SU-DHL-6 (cell line): ENCODE results near the gene CTNNBIP1.

ENCODE experiments used
- H2AFZ ChIP-seq: fragments of 200-600 bp; sonication (generic); 2 replicates; pipeline ENCODE4 v1.6.1; 2014; ENCODE audit warnings: low read depth, mild to moderate bottlenecking, moderate library complexity, mixed read lengths, antibody characterized with exemption, low read length; ENCODE audit not compliant: severe bottlenecking
- H3F3A ChIP-seq: fragments of 200-600 bp; shearing (Covaris generic); 2 replicates; pipeline ENCODE4 v1.6.0; 2016; ENCODE audit warnings: antibody characterized with exemption, mild to moderate bottlenecking; ENCODE audit not compliant: insufficient read depth
- H3K27ac ChIP-seq: fragments of 200-600 bp; sonication (generic); 2 replicates; pipeline ENCODE4 v1.5.1; 2016; ENCODE audit warnings: low read depth, mild to moderate bottlenecking, low read length, moderate library complexity, mixed read lengths
- H3K27me3 ChIP-seq: fragments of 200-600 bp; sonication (generic), shearing (Covaris generic); 2 replicates; pipeline ENCODE4 v1.6.0; 2014; ENCODE audit warnings: mild to moderate bottlenecking, low read length
- H3K36me3 ChIP-seq: fragments of 200-600 bp; sonication (generic); 2 replicates; pipeline ENCODE4 v1.6.1; 2014; ENCODE audit warnings: mild to moderate bottlenecking, low read length, mixed read lengths
- H3K4me2 ChIP-seq: fragments of 300-600, 200-600 bp; shearing (Covaris generic), sonication (generic); 2 replicates; pipeline ENCODE4 v1.6.0; 2014; ENCODE audit warnings: low read length, low read depth, mild to moderate bottlenecking; ENCODE audit not compliant: poor library complexity, severe bottlenecking
- H3K4me3 ChIP-seq: fragments of 200-600 bp; sonication (generic); 2 replicates; pipeline ENCODE4 v1.5.1; 2014; ENCODE audit warnings: antibody characterized with exemption, low read length, mild to moderate bottlenecking, mixed read lengths; ENCODE audit not compliant: insufficient read depth, poor library complexity, severe bottlenecking
- H3K79me2 ChIP-seq: fragments of 200-600 bp; sonication (generic); 2 replicates; pipeline ENCODE4 v1.6.1; 2014; ENCODE audit warnings: mild to moderate bottlenecking, low read length, moderate library complexity; ENCODE audit not compliant: insufficient read depth
- H3K9ac ChIP-seq: fragments of 200-600 bp; sonication (generic); 2 replicates; pipeline ENCODE4 v1.7.0; 2014; ENCODE audit warnings: mild to moderate bottlenecking, low read length
- H3K9me2 ChIP-seq: fragments of 200-600 bp; sonication (generic); replicated peaks from 2 replicates; pipeline ENCODE4 v1.6.1; 2014; ENCODE audit warnings: low read length; ENCODE audit not compliant: insufficient read depth
- H3K9me3 ChIP-seq: fragments of 200-600 bp; sonication (generic); 2 replicates; pipeline ENCODE4 v1.6.1; 2014; ENCODE audit warnings: low read length, mixed read lengths; ENCODE audit not compliant: insufficient read depth
- H4K20me1 ChIP-seq: fragments of 200-600 bp; sonication (generic); 2 replicates; pipeline ENCODE4 v1.6.1; 2014; ENCODE audit warnings: low read depth, mild to moderate bottlenecking, antibody characterized with exemption, low read length, moderate library complexity, mixed read lengths
- EZH2phosphoT487 ChIP-seq: fragments of 200-600 bp; sonication (generic), shearing (Covaris generic); conservative IDR thresholded peaks from 2 replicates; pipeline ENCODE4 v1.6.1; 2018; ENCODE audit warnings: mild to moderate bottlenecking, antibody characterized with exemption, low read length, moderate library complexity, mixed read lengths
- TF ChIP-seq, protein P1 (sequence below): fragments of 200-600 bp; sonication (generic); IDR thresholded peaks from one replicate; pipeline ENCODE4 v1.5.1; 2017; ENCODE audit warnings: antibody characterized with exemption, mild to moderate bottlenecking, low read length, moderate library complexity; ENCODE audit not compliant: insufficient read depth, poor library complexity, severe bottlenecking

The CTNNBIP1 gene

DNA sequence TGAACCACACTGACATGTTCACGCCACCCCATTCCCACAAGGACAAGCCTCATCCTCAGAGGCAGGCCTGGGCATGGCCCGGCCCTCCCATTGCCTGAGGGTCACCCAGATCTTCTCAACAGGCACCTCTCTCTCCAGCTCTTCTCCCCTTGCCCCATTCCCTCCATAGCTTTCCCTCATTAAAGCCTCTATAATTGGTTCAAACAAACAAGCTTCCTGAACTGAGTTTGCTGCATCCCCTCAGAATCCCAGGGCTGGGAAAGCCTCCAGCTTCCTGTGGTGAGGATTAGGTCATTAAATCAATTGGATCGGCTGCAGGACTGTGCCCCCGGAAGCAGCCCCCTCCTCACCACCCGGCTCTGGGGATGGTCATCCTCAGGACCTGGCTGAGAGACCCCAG lies 18.9 kb downstream of the CTNNBIP1 start:
- TF ChIP-seq EZH2phosphoT487, result no peak
- TF ChIP-seq, protein P1, sequence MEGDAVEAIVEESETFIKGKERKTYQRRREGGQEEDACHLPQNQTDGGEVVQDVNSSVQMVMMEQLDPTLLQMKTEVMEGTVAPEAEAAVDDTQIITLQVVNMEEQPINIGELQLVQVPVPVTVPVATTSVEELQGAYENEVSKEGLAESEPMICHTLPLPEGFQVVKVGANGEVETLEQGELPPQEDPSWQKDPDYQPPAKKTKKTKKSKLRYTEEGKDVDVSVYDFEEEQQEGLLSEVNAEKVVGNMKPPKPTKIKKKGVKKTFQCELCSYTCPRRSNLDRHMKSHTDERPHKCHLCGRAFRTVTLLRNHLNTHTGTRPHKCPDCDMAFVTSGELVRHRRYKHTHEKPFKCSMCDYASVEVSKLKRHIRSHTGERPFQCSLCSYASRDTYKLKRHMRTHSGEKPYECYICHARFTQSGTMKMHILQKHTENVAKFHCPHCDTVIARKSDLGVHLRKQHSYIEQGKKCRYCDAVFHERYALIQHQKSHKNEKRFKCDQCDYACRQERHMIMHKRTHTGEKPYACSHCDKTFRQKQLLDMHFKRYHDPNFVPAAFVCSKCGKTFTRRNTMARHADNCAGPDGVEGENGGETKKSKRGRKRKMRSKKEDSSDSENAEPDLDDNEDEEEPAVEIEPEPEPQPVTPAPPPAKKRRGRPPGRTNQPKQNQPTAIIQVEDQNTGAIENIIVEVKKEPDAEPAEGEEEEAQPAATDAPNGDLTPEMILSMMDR, result no peak
- Histone ChIP-seq H3K9me3 (no peaks in the 10 kb centered on the region), H2AFZ (no peak overlapping the region), H3K27me3 (no peaks in the 10 kb centered on the region), H3K4me2 (no peak overlapping the region), H3K9me2 (no peaks in the 10 kb centered on the region), H3K36me3 (no peaks in the 10 kb centered on the region), H3K79me2 (no peaks in the 10 kb centered on the region), H4K20me1 (no peaks in the 10 kb centered on the region), H3K9ac (no peak overlapping the region), H3K27ac (no peak overlapping the region), H3F3A (no peaks in the 10 kb centered on the region), H3K4me3 (no peak overlapping the region)

GRCh38 chr1:9890224-9890731 lies 19.8 kb downstream of the CTNNBIP1 start:
- Histone ChIP-seq H3F3A (no peaks in the 10 kb centered on the region), H3K9ac (no peak overlapping the region), H4K20me1 (no peaks in the 10 kb centered on the region), H3K9me2 (no peaks in the 10 kb centered on the region), H3K4me2 (no peak overlapping the region), H3K4me3 (no peak overlapping the region), H3K27me3 (no peaks in the 10 kb centered on the region), H3K79me2 (no peaks in the 10 kb centered on the region), H3K27ac (no peak overlapping the region), H3K36me3 (no peaks in the 10 kb centered on the region), H3K9me3 (no peaks in the 10 kb centered on the region), H2AFZ (no peak overlapping the region)
- no peak for TF ChIP-seq EZH2phosphoT487
- TF ChIP-seq, protein P1, result no peak

- Histone ChIP-seq H2AFZ (no peak overlapping the region), H3F3A (no peaks in the 10 kb centered on the region), H3K27ac (no peak overlapping the region), H3K27me3 (no peaks in the 10 kb centered on the region), H3K4me2 (no peak overlapping the region), H3K9me3 (no peaks in the 10 kb centered on the region), H4K20me1 (no peaks in the 10 kb centered on the region), H3K36me3 (no peaks in the 10 kb centered on the region), H3K4me3 (no peak overlapping the region), H3K79me2 (no peaks in the 10 kb centered on the region), H3K9me2 (no peaks in the 10 kb centered on the region), H3K9ac (no peak overlapping the region)
- TF ChIP-seq EZH2phosphoT487, result no peak
- TF ChIP-seq, protein P1, result no peak
Measured at GRCh38 chr1:9889411-9889810, 20.7 kb downstream of the CTNNBIP1 start.
